Hematopoietic multipotent progenitor cell treated with erythropoietin and hydrocortisone succinate and interleukin-3 and kit ligand, for 8 days (in vitro differentiated cells): ENCODE data around the gene NBPF11.
"Not testable (repeated sequence)": the region's sequence is repeated elsewhere in the genome, so short reads cannot be mapped to it uniquely, and the experiment has no call there.

Experiments
- DNase-seq: peaks from one replicate; pipeline ENCODE4 v3.0.0-alpha.2; 2015

Gene NBPF11

GRCh38 chr1:148151911-148152656 is at the start of gene NBPF11:
TSS of gene NBPF11 (minus strand) at chr1:148152281. CDS start at chr1:148127003, 25,278 bp downstream.
- DNase-seq: peak; percentile 87

- DNase-seq: not testable (repeated sequence)
Measured at GRCh38 chr1:148197396-148197795, 45.3 kb upstream of the NBPF11 start.

- not testable (repeated sequence) for DNase-seq
Measured at GRCh38 chr1:148196949-148197348, 44.9 kb upstream of the NBPF11 start.

GRCh38 chr1:148195115-148195514 is 43.0 kb upstream of the NBPF11 start:
- not testable (repeated sequence) for DNase-seq

- not testable (repeated sequence) for DNase-seq
Measured at GRCh38 chr1:148188768-148189167, 36.7 kb upstream of the NBPF11 start.

GRCh38 chr1:148178682-148179081 is 26.6 kb upstream of the NBPF11 start:
- DNase-seq: not testable (repeated sequence)

- DNase-seq: not testable (repeated sequence)
Measured at GRCh38 chr1:148175414-148175813, 23.3 kb upstream of the NBPF11 start.

GRCh38 chr1:148171995-148172394 is 19.9 kb upstream of the NBPF11 start:
- DNase-seq: peak; percentile 69

GRCh38 chr1:148166558-148167492 is 14.7 kb upstream of the NBPF11 start:
- peak; percentile 7 for DNase-seq

- DNase-seq: no peak
Measured at GRCh38 chr1:148162363-148162762, 10.3 kb upstream of the NBPF11 start.

GRCh38 chr1:148161053-148161901 is 9.2 kb upstream of the NBPF11 start:
- no peak for DNase-seq

- DNase-seq: no peak
Measured at GRCh38 chr1:148160343-148161052, 8.4 kb upstream of the NBPF11 start.

GRCh38 chr1:148160048-148160342 is 7.9 kb upstream of the NBPF11 start:
- no peak for DNase-seq

GRCh38 chr1:148158341-148159003 is 6.4 kb upstream of the NBPF11 start:
- no peak for DNase-seq

GRCh38 chr1:148157803-148158202 is 5.7 kb upstream of the NBPF11 start:
- DNase-seq: not testable (repeated sequence)

GRCh38 chr1:148155494-148156275 is 3.6 kb upstream of the NBPF11 start:
- DNase-seq: peak; percentile 68

GRCh38 chr1:148152795-148153194 is 714 bp upstream of the NBPF11 start:
- not testable (repeated sequence) for DNase-seq

- DNase-seq: peak; percentile 22
Measured at GRCh38 chr1:148151371-148151819, 686 bp downstream of the NBPF11 start.

GRCh38 chr1:148150945-148151344 is 1.1 kb downstream of the NBPF11 start:
- not testable (repeated sequence) for DNase-seq

- DNase-seq: not testable (repeated sequence)
Measured at GRCh38 chr1:148150014-148150413, 2.1 kb downstream of the NBPF11 start.
